H1 (cell line): ENCODE measurements around the gene TAB3.

Experiments used
- BACH1 ChIP-seq: IDR thresholded peaks from 2 replicates; pipeline ENCODE4 v1.6.1; 2012; ENCODE audit warnings: low read length, improper control_type of control experiment
- CTCF ChIP-seq, 3 experiments: IDR thresholded peaks; 1 replicate in 2 of 3; 2 replicates in 1 of 3; pipeline versions ENCODE4 v1.5.1 to v1.6.1; 2011; ENCODE audit warnings: low read length in 3 of 3, mild to moderate bottlenecking in 3 of 3, inconsistent platforms in 2 of 3, low read depth in 1 of 3, moderate library complexity in 1 of 3; ENCODE audit not compliant: insufficient read depth in 1 of 3; ENCODE audit errors: control extremely low read depth in 1 of 3
- EZH2 ChIP-seq: fragments of 200-600 bp; sonication (generic); IDR thresholded peaks from 2 replicates; pipeline ENCODE4 v1.7.1; 2012; ENCODE audit warnings: low read depth, mild to moderate bottlenecking, moderate library complexity, low read length, inconsistent platforms; ENCODE audit not compliant: severe bottlenecking
- JUN ChIP-seq: IDR thresholded peaks from 2 replicates; pipeline ENCODE4 v1.6.1; 2011; ENCODE audit warnings: low read depth, mild to moderate bottlenecking, improper control_type of control experiment, low read length
- POLR2A ChIP-seq, 2 experiments: IDR thresholded peaks; 1 replicate in 1 of 2; 2 replicates in 1 of 2; pipeline ENCODE4 v1.6.1; 2011; ENCODE audit warnings: low read depth in 2 of 2, low read length in 2 of 2, mild to moderate bottlenecking in 2 of 2; ENCODE audit errors: control extremely low read depth in 1 of 2
- SIN3A ChIP-seq, 2 experiments: IDR thresholded peaks in 1 of 2; conservative IDR thresholded peaks in 1 of 2; 2 replicates each; pipeline ENCODE4 v1.6.1; 2011 to 2012; ENCODE audit warnings: low read length in 2 of 2, improper control_type of control experiment in 1 of 2, low read depth in 1 of 2, mild to moderate bottlenecking in 1 of 2
- SP2 ChIP-seq: IDR thresholded peaks from 2 replicates; pipeline ENCODE4 v1.6.1; 2012; ENCODE audit warnings: mild to moderate bottlenecking, low read length, inconsistent platforms
- ZNF274 ChIP-seq: IDR thresholded peaks from 2 replicates; pipeline ENCODE4 v1.7.0; 2012; ENCODE audit warnings: low read length, borderline replicate concordance; ENCODE audit errors: extremely low read depth

GRCh38 chrX:30887721-30888120 is 1.3 kb downstream of the TAB3 start:
- TF ChIP-seq ZNF274 (no peak), JUN (no peak), CTCF (IDR thresholded peaks at IDR 0.05; ENCODE audit: control extremely low read depth in 1 of 3, insufficient read depth in 1 of 3, low read depth in 1 of 3, low read length in 3 of 3) (no peak), EZH2 (no peak), SIN3A (conservative IDR thresholded peaks at IDR 0.05 in 1 of 2, IDR thresholded peaks at IDR 0.05 in 1 of 2; ENCODE audit: low read depth in 1 of 2, low read length in 2 of 2) (no peak), BACH1 (no peak), POLR2A (IDR thresholded peaks at IDR 0.05; ENCODE audit: control extremely low read depth in 1 of 2, low read depth in 2 of 2, low read length in 2 of 2) (no peak), SP2 (no peak)
